Measurements from ENCODE around the gene CACHD1.

CACHD1 gene

GRCh38 chr1:64693406-64693805 is 223.5 kb downstream of the CACHD1 start:
- no peak overlapping the region for H3K9ac ChIP-seq (ENCODE audit: low read length)
- no peak overlapping the region for H4K91ac ChIP-seq (ENCODE audit: low read depth, low read length)
- H2AK5ac ChIP-seq (ENCODE audit: low read length) = no peak overlapping the region
- no peak overlapping the region for H3K27ac ChIP-seq (ENCODE audit: low read depth, low read length)
- no peaks in the 10 kb centered on the region for H3K79me1 ChIP-seq (ENCODE audit: low read length)
- H4K8ac ChIP-seq (ENCODE audit: low read depth, low read length) = no peak overlapping the region
- H2BK12ac ChIP-seq (ENCODE audit: low read length) = no peak overlapping the region
- H2AFZ ChIP-seq (ENCODE audit: insufficient read depth, low read length, poor library complexity) = no peak overlapping the region
- no peaks in the 10 kb centered on the region for H3K9me3 ChIP-seq (ENCODE audit: insufficient read depth, low read depth, low read length)
- no peaks in the 10 kb centered on the region for H3K27me3 ChIP-seq (ENCODE audit: insufficient read depth, low read length)
- no peak for DNase-seq
- H4K12ac ChIP-seq (ENCODE audit: low read depth, low read length) = no peak overlapping the region
- no peak overlapping the region for H3K4me2 ChIP-seq (ENCODE audit: low read length)
- no peaks in the 10 kb centered on the region for H3K36me3 ChIP-seq (ENCODE audit: control insufficient read depth in 1 of 2, insufficient read depth in 2 of 2, low read length in 2 of 2)
- H3K79me2 ChIP-seq (ENCODE audit: control insufficient read depth, insufficient read depth, low read length, poor library complexity) = no peaks in the 10 kb centered on the region
- H2BK5ac ChIP-seq (ENCODE audit: low read depth, low read length, poor library complexity) = no peak overlapping the region
- H3K4ac ChIP-seq (ENCODE audit: low read depth, low read length) = no peak overlapping the region
- peaks cover 0 to 7% of the 10 kb centered on the region in 2 experiments for H3K4me1 ChIP-seq (ENCODE audit: control insufficient read depth in 1 of 2, insufficient read depth in 2 of 2, low read length in 2 of 2)
- H3K4me3 ChIP-seq (ENCODE audit: low read depth, low read length) = no peak overlapping the region
- H3K18ac ChIP-seq (ENCODE audit: low read length) = no peak overlapping the region
- H3K14ac ChIP-seq (ENCODE audit: low read length) = no peak overlapping the region
- H2BK120ac ChIP-seq (ENCODE audit: insufficient read depth, low read length, poor library complexity) = no peak overlapping the region
- no peak overlapping the region for H3K23ac ChIP-seq (ENCODE audit: low read length)
- WGBS (ENCODE audit: extremely low coverage, insufficient coverage, insufficient read length) = no CpG with 5 or more reads among the region's 5 CpGs

- H3K4me1 ChIP-seq (ENCODE audit: control insufficient read depth in 1 of 2, insufficient read depth in 2 of 2, low read length in 2 of 2) = no peaks in the 10 kb centered on the region
- no peaks in the 10 kb centered on the region for H3K79me2 ChIP-seq (ENCODE audit: control insufficient read depth, insufficient read depth, low read length, poor library complexity)
- H4K8ac ChIP-seq (ENCODE audit: low read depth, low read length) = no peak overlapping the region
- no peak overlapping the region for H3K23ac ChIP-seq (ENCODE audit: low read length)
- no peak overlapping the region for H4K91ac ChIP-seq (ENCODE audit: low read depth, low read length)
- no peak overlapping the region for H2AK5ac ChIP-seq (ENCODE audit: low read length)
- H2BK5ac ChIP-seq (ENCODE audit: low read depth, low read length, poor library complexity) = no peak overlapping the region
- H3K27ac ChIP-seq (ENCODE audit: low read depth, low read length) = no peak overlapping the region
- no peaks in the 10 kb centered on the region for H3K27me3 ChIP-seq (ENCODE audit: insufficient read depth, low read length)
- no peaks in the 10 kb centered on the region for H3K9me3 ChIP-seq (ENCODE audit: insufficient read depth, low read depth, low read length)
- no peak overlapping the region for H3K18ac ChIP-seq (ENCODE audit: low read length)
- no peaks in the 10 kb centered on the region for H3K79me1 ChIP-seq (ENCODE audit: low read length)
- WGBS (ENCODE audit: extremely low coverage, insufficient coverage, insufficient read length) = no CpG with 5 or more reads among the region's 3 CpGs
- no peak overlapping the region for H2AFZ ChIP-seq (ENCODE audit: insufficient read depth, low read length, poor library complexity)
- no peak overlapping the region for H3K9ac ChIP-seq (ENCODE audit: low read length)
- no peak overlapping the region for H3K4me3 ChIP-seq (ENCODE audit: low read depth, low read length)
- no peaks in the 10 kb centered on the region for H3K36me3 ChIP-seq (ENCODE audit: control insufficient read depth in 1 of 2, insufficient read depth in 2 of 2, low read length in 2 of 2)
- no peak overlapping the region for H3K4me2 ChIP-seq (ENCODE audit: low read length)
- no peak overlapping the region for H3K4ac ChIP-seq (ENCODE audit: low read depth, low read length)
- H2BK12ac ChIP-seq (ENCODE audit: low read length) = no peak overlapping the region
- no peak for DNase-seq
- H2BK120ac ChIP-seq (ENCODE audit: insufficient read depth, low read length, poor library complexity) = no peak overlapping the region
- no peak overlapping the region for H4K12ac ChIP-seq (ENCODE audit: low read depth, low read length)
- no peak overlapping the region for H3K14ac ChIP-seq (ENCODE audit: low read length)
Observed at GRCh38 chr1:64696879-64697278, 226.9 kb downstream of the CACHD1 start.

DNA sequence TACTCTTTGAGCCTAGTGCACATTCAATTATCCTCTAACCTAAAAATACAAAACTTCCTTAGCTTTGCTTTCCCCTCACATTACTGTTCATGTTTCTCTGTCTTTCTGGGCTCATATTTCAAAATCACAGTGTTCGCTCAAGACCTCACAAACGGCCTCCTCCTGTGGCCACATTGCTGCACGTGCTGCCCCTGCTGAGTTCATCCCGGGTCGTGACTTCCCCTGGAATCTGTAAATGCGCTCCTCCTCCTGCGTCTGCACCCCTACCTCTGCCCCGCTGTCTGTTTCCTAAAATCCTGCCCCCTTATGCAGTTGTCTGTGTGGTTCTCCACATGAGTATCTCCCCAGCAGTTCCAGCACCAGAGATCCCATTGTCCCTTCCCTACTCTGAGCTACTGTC is 229.4 kb downstream of the CACHD1 start:
- no peak overlapping the region for H3K4ac ChIP-seq (ENCODE audit: low read depth, low read length)
- no peaks in the 10 kb centered on the region for H3K79me1 ChIP-seq (ENCODE audit: low read length)
- H4K8ac ChIP-seq (ENCODE audit: low read depth, low read length) = no peak overlapping the region
- H3K36me3 ChIP-seq (ENCODE audit: control insufficient read depth in 1 of 2, insufficient read depth in 2 of 2, low read length in 2 of 2) = no peaks in the 10 kb centered on the region
- H3K27me3 ChIP-seq (ENCODE audit: insufficient read depth, low read length) = no peaks in the 10 kb centered on the region
- no peak overlapping the region for H2BK5ac ChIP-seq (ENCODE audit: low read depth, low read length, poor library complexity)
- no peak overlapping the region for H3K18ac ChIP-seq (ENCODE audit: low read length)
- H3K4me1 ChIP-seq (ENCODE audit: control insufficient read depth in 1 of 2, insufficient read depth in 2 of 2, low read length in 2 of 2) = no peaks in the 10 kb centered on the region
- no peak overlapping the region for H2BK120ac ChIP-seq (ENCODE audit: insufficient read depth, low read length, poor library complexity)
- no peak overlapping the region for H3K14ac ChIP-seq (ENCODE audit: low read length)
- WGBS (ENCODE audit: extremely low coverage, insufficient coverage, insufficient read length) = no CpG with 5 or more reads among the region's 8 CpGs
- no peaks in the 10 kb centered on the region for H3K9me3 ChIP-seq (ENCODE audit: insufficient read depth, low read depth, low read length)
- no peak overlapping the region for H4K12ac ChIP-seq (ENCODE audit: low read depth, low read length)
- H2AFZ ChIP-seq (ENCODE audit: insufficient read depth, low read length, poor library complexity) = no peak overlapping the region
- no peak overlapping the region for H3K4me3 ChIP-seq (ENCODE audit: low read depth, low read length)
- H3K9ac ChIP-seq (ENCODE audit: low read length) = no peak overlapping the region
- H3K79me2 ChIP-seq (ENCODE audit: control insufficient read depth, insufficient read depth, low read length, poor library complexity) = no peaks in the 10 kb centered on the region
- H3K27ac ChIP-seq (ENCODE audit: low read depth, low read length) = no peak overlapping the region
- DNase-seq = no peak
- no peak overlapping the region for H3K4me2 ChIP-seq (ENCODE audit: low read length)
- H3K23ac ChIP-seq (ENCODE audit: low read length) = no peak overlapping the region
- no peak overlapping the region for H4K91ac ChIP-seq (ENCODE audit: low read depth, low read length)
- H2BK12ac ChIP-seq (ENCODE audit: low read length) = no peak overlapping the region
- H2AK5ac ChIP-seq (ENCODE audit: low read length) = no peak overlapping the region

- H2AK5ac ChIP-seq (ENCODE audit: low read length) = no peak overlapping the region
- no CpG with 5 or more reads among the region's 5 CpGs for WGBS (ENCODE audit: extremely low coverage, insufficient coverage, insufficient read length)
Observed at GRCh38 chr1:64701071-64701470, 231.1 kb downstream of the CACHD1 start.

More at GRCh38 chr1:64701071-64701470, 231.1 kb downstream of the CACHD1 start:
- H3K79me1 ChIP-seq (ENCODE audit: low read length) = no peaks in the 10 kb centered on the region
- H3K9ac ChIP-seq (ENCODE audit: low read length) = no peak overlapping the region
- no peak overlapping the region for H4K12ac ChIP-seq (ENCODE audit: low read depth, low read length)
- no peaks in the 10 kb centered on the region for H3K79me2 ChIP-seq (ENCODE audit: control insufficient read depth, insufficient read depth, low read length, poor library complexity)
- no peak overlapping the region for H3K4me3 ChIP-seq (ENCODE audit: low read depth, low read length)
- H2BK5ac ChIP-seq (ENCODE audit: low read depth, low read length, poor library complexity) = no peak overlapping the region
- no peak overlapping the region for H2BK12ac ChIP-seq (ENCODE audit: low read length)
- no peak overlapping the region for H4K91ac ChIP-seq (ENCODE audit: low read depth, low read length)
- no peak overlapping the region for H3K4me2 ChIP-seq (ENCODE audit: low read length)
- no peak overlapping the region for H3K4ac ChIP-seq (ENCODE audit: low read depth, low read length)
- DNase-seq = no peak
- H2BK120ac ChIP-seq (ENCODE audit: insufficient read depth, low read length, poor library complexity) = no peak overlapping the region
- H3K4me1 ChIP-seq (ENCODE audit: control insufficient read depth in 1 of 2, insufficient read depth in 2 of 2, low read length in 2 of 2) = no peaks in the 10 kb centered on the region
- H2AFZ ChIP-seq (ENCODE audit: insufficient read depth, low read length, poor library complexity) = no peak overlapping the region
- H3K27ac ChIP-seq (ENCODE audit: low read depth, low read length) = no peak overlapping the region
- H3K23ac ChIP-seq (ENCODE audit: low read length) = no peak overlapping the region
- no peaks in the 10 kb centered on the region for H3K36me3 ChIP-seq (ENCODE audit: control insufficient read depth in 1 of 2, insufficient read depth in 2 of 2, low read length in 2 of 2)
- no peak overlapping the region for H4K8ac ChIP-seq (ENCODE audit: low read depth, low read length)
- no peaks in the 10 kb centered on the region for H3K27me3 ChIP-seq (ENCODE audit: insufficient read depth, low read length)
- H3K14ac ChIP-seq (ENCODE audit: low read length) = no peak overlapping the region
- H3K18ac ChIP-seq (ENCODE audit: low read length) = no peak overlapping the region
- H3K9me3 ChIP-seq (ENCODE audit: insufficient read depth, low read depth, low read length) = no peaks in the 10 kb centered on the region

All from trophoblast cell (in vitro differentiated cells and primary cell).